ENCODE results near the gene KRTAP10-3.
"Not testable (repeated sequence)": the region's sequence is repeated elsewhere in the genome, so short reads cannot be mapped to it uniquely, and the experiment has no call there.

GRCh38 chr21:44600118-44600978 is 41.8 kb upstream of the KRTAP10-3 start, which contains the start of gene KRTAP10-7:
- TF ChIP-seq, protein P1, sequence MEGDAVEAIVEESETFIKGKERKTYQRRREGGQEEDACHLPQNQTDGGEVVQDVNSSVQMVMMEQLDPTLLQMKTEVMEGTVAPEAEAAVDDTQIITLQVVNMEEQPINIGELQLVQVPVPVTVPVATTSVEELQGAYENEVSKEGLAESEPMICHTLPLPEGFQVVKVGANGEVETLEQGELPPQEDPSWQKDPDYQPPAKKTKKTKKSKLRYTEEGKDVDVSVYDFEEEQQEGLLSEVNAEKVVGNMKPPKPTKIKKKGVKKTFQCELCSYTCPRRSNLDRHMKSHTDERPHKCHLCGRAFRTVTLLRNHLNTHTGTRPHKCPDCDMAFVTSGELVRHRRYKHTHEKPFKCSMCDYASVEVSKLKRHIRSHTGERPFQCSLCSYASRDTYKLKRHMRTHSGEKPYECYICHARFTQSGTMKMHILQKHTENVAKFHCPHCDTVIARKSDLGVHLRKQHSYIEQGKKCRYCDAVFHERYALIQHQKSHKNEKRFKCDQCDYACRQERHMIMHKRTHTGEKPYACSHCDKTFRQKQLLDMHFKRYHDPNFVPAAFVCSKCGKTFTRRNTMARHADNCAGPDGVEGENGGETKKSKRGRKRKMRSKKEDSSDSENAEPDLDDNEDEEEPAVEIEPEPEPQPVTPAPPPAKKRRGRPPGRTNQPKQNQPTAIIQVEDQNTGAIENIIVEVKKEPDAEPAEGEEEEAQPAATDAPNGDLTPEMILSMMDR (IDR thresholded peaks at IDR 0.05; ENCODE audit: insufficient read depth, low read depth, low read length): not testable (repeated sequence)
- not testable (repeated sequence) for TF ChIP-seq EZH2 (IDR thresholded peaks at IDR 0.05; ENCODE audit: insufficient read depth, low read length)

Measured in astrocyte (in vitro differentiated cells and primary cell).